WI38 (cell line): ENCODE measurements around the gene TOGARAM2.

Source experiments
- H3K4me3 ChIP-seq: 2 replicates; pipeline ENCODE4 v1.5.1; 2011; ENCODE audit warnings: low read depth, mild to moderate bottlenecking, control low read depth, low read length
- TF ChIP-seq, protein P1 (sequence below): IDR thresholded peaks from 2 replicates; pipeline ENCODE4 v1.5.1; 2012; ENCODE audit warnings: low read depth, mild to moderate bottlenecking, control low read depth, low read length

The TOGARAM2 gene

DNA sequence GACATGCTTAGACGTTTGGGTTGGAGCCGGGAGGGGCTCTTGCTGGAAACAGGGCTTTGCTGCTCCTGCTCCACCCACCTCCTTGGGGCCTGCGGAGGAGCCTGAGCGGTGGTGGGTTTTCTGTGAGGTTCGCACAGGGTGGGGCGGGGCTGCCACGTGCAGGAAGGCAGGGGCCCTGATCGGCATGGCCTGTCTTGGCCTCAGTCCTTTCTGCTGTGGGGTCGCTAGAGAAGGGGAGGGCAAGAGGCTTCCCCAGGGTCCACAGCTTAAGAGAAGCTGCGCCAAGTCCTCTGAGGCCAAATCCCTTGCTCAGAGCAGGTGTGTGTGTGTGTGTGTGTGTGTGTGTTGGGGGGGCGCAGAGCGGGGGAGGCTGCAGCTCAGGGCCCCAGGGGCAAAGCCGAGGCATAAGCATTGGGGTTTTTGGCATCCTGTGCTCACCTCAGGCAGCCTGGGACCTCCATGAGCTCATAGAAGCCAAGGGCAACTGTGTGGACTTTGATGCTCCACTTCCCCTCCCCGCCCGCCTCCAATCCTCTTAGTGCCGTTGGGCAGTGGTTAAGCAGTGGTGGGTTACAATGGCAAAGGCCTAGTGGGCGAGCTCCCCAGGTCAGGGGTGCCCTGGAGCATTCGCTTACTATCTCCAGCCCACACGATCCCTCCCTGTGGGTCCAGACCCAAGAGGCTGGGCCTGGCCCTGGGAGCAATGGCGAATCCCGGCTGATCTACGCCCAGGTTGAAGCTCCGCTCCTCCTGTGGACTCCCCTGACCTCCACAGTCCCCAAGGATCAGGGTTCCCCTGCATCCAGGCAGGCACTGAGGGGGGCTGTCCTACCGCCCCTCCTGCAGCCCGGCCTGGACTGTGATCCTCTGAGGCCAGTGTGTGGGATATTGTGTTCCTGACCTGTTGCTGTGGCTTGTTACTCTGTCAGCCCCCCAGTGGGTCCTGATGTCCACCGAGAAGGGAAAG is 28.9 kb downstream of the TOGARAM2 start:
- H3K4me3 ChIP-seq: no peak overlapping the region
- TF ChIP-seq, protein P1, sequence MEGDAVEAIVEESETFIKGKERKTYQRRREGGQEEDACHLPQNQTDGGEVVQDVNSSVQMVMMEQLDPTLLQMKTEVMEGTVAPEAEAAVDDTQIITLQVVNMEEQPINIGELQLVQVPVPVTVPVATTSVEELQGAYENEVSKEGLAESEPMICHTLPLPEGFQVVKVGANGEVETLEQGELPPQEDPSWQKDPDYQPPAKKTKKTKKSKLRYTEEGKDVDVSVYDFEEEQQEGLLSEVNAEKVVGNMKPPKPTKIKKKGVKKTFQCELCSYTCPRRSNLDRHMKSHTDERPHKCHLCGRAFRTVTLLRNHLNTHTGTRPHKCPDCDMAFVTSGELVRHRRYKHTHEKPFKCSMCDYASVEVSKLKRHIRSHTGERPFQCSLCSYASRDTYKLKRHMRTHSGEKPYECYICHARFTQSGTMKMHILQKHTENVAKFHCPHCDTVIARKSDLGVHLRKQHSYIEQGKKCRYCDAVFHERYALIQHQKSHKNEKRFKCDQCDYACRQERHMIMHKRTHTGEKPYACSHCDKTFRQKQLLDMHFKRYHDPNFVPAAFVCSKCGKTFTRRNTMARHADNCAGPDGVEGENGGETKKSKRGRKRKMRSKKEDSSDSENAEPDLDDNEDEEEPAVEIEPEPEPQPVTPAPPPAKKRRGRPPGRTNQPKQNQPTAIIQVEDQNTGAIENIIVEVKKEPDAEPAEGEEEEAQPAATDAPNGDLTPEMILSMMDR: no peak

DNA sequence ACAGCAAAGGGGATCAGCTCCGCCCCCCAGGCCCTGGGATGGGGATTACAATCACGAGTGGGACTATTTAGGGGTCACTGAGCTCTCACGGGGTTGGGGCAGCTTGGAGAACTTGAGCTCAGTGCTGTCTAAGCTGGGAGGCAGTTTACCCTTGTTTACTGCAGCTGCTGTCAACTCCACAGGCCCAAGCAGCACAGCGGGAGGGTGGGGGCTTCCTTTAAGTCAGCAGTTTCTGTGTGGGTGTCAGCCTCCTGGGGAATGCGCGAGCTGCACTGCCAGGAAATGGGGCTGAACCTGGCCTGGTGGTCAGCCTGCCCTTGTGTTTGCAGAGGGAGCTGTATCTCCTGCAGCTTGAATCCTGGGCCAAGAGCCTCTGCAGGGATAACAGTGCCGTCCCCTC is 29.8 kb downstream of the TOGARAM2 start:
- TF ChIP-seq, protein P1: no peak
- H3K4me3 ChIP-seq: no peak overlapping the region

DNA sequence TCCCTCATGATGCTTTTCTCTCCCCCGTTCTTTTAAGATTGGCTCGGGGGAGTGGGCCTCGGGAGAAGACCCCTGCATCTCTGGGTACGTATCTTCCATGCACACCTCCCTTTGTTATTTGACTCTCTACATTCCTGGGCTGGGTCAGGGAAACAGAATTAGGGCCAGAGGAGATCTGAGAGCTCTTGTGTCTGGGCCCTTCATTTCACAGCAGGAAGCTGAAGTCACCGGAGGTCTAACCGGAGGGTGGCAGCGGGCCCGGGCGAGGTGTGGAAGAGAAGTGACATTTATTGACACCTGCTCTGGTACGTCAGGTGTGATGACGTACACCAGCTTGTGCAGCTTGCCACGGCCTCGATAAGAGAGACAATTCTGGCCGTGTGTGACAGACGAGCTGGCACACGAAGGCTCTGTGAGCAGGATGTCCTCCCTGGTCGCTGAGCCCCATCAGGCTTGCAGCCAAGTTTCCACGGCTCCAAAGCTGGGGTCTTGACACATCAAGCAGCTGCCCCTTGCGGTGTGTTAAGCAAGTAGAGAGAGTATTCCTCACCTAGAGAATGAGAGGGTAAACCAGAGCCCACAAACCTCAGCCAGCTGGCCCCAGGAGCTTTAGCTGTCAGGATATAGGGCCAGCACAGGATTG is 30.4 kb downstream of the TOGARAM2 start:
- H3K4me3 ChIP-seq: no peak overlapping the region
- TF ChIP-seq, protein P1: no peak

DNA sequence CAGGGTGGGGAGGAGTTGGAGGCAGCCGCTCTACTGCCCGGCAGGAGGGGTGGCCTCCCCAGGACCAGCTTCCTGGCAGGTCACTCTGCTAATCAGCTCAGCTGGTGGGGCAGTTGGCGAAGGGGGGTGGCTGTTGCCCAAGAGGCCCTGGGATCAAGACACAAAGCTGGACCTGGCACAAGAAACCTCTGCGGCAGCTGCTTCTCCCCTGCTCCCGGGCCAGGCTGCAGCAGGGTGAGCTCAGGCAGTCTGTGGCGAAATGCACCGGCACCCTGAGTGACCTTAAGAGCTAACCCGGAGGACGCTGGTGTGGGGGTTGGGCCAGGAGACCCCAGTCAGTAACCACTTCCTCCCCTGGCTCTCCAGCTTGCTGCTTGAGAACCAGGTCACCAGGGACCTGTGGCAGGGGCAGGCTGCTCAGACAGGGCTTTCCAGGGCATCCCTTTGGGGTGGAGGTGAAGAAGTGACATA is 31.1 kb downstream of the TOGARAM2 start:
- TF ChIP-seq, protein P1: no peak

DNA sequence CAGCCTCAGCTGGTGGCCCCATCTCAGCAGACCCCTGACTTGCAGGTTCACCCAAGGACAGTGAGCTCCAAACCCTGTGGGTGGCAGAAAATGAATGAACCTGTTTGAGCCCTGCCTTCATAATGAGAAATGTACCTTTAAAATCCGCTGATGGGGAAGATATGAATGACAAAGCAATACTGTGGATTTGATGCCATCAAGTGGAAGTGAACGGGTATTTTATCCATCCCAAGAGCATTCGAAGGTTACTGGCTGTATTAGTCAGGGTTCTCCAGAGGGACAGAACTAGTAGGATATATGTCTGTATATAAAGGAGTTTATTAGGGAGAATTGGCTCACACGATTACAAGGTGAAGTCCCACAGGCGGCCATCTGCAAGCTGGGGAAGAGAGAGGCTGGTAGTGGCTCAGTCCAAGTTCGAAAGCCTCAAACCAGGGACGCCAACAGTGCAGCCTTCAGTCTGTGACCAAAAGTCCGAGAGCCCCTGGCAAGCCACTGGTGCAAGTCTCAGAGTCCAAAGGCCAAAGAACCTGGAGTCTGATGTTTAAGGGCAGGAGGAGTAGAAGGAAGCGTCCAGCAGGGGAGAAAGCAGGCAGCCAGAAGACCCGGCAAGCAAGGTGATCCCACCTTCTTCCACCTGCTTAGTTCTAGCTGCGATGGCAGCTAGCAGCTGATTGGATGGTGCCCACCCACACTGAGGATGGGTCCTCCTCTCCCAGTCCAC is 32.1 kb downstream of the TOGARAM2 start:
- no peak overlapping the region for H3K4me3 ChIP-seq
- TF ChIP-seq, protein P1: no peak

More for the DNA sequence above, 31.1 kb downstream of the TOGARAM2 start:
- no peak overlapping the region for H3K4me3 ChIP-seq

DNA sequence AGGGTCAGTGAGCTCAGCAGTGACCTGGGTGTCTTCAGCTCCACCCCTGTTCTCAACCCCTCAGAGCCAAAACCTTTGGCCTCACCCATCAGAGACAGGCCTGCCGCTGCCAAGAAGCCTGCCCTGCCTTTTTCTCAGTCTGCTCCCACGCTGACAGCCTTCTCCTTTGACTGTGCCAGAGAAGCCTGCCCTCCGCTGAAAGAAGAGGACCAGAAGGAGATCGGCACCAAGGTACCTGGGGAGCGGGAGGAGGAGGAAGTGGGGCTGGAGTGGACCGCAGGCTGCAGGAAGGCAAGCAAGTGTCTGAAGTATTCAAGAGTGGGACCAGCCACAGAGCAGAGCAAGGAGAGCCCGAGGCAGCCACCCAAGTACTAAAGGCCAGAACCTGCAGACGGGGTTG is 33.2 kb downstream of the TOGARAM2 start:
- TF ChIP-seq, protein P1: no peak
- H3K4me3 ChIP-seq: no peak overlapping the region
